DMS53 treated with DMSO at 0.1 percent for 48 hours (cell line): ENCODE data around the gene HSPB9.
"Not testable (repeated sequence)": the region's sequence is repeated elsewhere in the genome, so short reads cannot be mapped to it uniquely, and the experiment has no call there.

Experiments
- DNase-seq: peaks from one replicate; lab custom pipeline; 2025; ENCODE audit not compliant: unreplicated experiment; lab: John Stamatoyannopoulos, UW

HSPB9 gene

DNA sequence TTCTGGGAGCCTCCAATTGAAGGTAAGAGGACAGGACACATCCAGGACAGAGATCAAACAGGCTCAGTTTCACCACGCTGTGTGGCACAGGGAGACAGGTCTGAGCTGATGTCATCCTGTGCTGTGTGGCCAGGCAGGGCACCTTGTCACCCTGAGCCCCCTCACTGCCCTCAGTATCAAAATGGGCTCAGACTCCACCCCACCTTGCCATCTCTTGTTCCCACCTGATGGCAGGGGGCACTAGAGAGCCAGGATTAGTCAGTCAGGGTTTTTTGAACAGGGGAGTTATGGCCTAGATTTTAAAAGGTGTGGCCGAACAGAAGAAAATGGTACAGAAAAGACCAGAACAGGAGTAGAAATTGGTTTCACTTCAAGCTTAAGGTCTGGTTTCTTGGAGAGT lies 4.1 kb upstream of the HSPB9 start:
- no peak for DNase-seq

GRCh38 chr17:42119301-42119700 lies 3.3 kb upstream of the HSPB9 start:
- no peak for DNase-seq

DNA sequence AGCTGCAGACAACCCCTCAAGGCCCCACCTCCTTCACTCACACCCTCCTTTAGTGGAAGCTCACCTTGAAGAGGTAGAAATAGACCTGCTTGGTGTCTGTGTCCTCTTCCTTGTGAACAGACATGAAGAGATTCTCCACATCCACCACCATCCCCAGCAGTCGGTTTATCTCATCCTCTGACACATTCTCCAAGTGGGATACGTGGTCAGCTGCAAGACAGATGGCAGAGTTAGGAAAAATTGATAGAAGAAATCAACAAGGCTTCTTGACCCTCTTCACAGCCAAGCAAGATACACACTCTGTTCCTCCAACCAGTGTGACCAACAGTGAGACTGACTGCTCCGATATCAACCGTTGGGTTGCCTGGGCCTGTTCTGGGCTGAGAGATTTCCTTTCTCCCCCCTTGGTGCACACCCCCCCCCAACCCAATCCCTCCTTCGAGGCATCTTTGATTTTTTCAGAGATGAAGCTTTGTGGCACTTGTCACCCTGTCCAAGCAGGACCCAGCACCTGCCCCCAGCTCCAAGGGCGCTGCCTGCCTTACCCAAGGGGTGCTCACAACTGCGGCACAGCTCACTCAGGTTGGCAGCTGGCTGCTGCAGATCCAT lies 2.3 kb upstream of the HSPB9 start:
- DNase-seq = no peak

DNA sequence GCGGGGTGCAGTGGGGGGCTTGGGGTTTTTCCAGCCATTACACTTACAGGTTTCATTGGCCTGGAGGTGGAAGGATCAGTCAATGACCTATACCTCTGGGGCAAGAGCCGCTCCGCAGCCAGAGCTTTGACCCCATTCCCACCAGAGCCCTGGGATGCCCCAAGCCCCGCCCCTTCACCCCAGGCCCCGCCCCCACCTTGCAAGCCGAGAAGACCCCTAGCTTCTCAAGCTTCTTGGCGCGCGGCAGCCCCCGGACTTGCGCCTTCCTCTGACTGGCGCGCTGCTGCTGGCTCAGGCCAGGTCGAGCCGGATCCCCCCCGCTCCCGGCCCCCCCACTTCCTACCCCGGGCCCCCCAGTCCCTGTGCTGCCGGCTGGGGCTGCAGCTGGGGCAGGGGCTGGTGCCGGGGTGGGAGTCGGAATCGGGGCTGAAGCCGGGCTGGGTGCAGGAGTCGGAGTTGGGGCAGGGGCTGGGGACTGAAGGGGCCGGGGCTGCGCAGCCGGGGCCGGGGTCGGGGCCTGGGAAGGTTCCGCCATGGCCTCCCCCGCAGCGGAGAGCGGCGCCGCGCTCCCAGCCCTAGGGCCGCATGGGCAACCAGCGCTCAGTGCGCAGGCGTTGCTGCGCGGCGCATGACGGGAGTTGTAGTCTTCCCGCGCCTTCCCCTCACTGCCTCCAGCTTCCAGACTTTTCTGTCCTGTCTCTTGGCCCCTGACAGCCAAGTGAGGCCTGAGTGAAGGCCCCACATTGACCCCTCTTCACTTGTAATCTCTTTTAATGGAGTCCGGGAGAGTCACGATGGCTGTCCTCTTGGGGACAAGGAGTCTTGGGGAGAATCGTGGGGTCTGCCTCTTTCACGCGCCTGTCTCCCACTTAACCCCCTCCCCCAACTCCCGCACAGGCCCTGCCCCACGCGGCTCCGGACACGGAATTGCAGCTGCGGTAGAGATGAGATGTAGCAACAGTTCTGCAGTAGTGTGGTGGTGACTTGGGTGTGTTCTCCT lies 1.5 kb upstream of the HSPB9 start, which contains the start of gene KAT2A:
KAT2A (minus strand) TSS at position 598 of the 1,000 bp plus-strand sequence; CDS start at position 535, 63 bp downstream.
- peak; percentile 54 for DNase-seq

GRCh38 chr17:42124256-42124655 lies 1.7 kb downstream of the HSPB9 start:
- no peak for DNase-seq

DNA sequence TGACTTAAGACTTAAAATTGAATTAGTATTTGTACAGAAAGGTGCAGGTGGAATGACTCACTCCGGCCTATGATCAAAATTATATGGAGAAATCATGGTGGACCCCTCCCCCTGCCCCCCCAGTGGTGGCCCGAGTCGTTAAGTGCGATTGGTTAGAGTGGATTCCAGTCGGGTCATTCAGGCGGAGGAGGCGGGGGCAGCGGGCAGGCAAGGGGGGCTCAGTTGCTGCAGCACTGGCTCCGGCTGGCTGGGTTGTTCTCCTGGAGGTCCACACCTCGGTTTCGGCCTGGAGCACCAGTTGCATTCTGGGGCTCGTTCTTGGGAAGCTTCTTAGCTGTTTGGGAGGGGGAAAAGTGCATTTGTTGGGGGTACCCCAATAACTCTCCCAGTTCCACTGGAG lies 3.0 kb downstream of the HSPB9 start:
- no peak for DNase-seq

- no peak for DNase-seq
These were observed 4.2 kb downstream of the HSPB9 start for GRCh38 chr17:42126836-42127235.

- no peak for DNase-seq
These were observed 4.8 kb downstream of the HSPB9 start for GRCh38 chr17:42127414-42127813.

GRCh38 chr17:42129109-42129837 lies 6.7 kb downstream of the HSPB9 start:
- no peak for DNase-seq

GRCh38 chr17:42130310-42130936 lies 7.8 kb downstream of the HSPB9 start:
- DNase-seq = no peak

GRCh38 chr17:42131232-42131631 lies 8.6 kb downstream of the HSPB9 start:
- DNase-seq = no peak

- DNase-seq = no peak
These were observed 9.4 kb downstream of the HSPB9 start for GRCh38 chr17:42131981-42132432.

- DNase-seq = no peak
These were observed 10.3 kb downstream of the HSPB9 start for GRCh38 chr17:42132941-42133340.

DNA sequence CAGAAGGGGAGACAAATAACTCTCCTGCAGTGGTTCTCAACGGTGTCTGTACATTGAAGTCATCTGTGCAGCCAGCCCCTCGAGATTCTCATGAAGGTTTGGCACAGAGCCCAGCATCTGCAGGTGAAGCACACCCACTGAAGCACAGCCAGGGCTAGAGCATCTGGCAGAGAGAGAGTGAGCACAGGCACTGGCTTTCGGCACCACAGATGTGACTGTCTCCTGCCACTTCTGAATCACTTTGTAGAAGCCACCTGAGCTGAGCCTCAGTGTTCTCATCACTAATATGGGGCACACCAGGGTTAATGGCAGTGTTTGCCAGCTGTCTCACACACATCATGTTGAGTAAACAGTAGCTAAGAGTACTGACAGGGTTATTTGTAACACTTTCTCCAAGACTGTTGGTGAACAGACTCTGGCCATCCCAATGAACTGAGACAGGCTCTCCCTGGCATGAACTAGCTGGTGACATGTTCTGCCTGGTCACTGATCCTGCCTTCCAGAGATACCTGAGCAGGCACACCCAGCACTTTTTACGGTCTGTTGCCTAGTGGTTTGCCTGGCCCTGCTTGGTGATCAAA lies 10.9 kb downstream of the HSPB9 start:
- peak; percentile 54 for DNase-seq

DNA sequence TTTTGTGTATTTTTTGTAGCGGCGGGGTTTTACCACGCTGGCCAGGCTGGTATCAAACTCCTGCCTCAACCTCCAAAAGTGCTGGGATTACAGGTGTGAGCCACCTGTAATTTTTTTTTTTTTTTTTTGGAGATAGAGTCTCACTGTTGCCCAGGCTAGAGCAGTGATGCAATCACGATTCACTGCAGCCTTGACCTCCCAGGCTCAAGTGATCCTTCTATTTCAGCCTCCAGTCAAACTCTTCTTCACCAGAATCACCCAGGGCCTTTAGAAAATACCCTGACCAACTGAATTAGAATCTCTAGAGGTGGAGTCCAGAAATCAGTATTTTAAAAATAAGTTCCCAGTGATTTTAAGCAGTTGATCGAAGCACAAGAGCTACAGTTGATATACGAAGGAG lies 12.5 kb downstream of the HSPB9 start:
- no peak for DNase-seq

GRCh38 chr17:42135664-42136653 lies 13.4 kb downstream of the HSPB9 start:
- peak; percentile 91 for DNase-seq

DNA sequence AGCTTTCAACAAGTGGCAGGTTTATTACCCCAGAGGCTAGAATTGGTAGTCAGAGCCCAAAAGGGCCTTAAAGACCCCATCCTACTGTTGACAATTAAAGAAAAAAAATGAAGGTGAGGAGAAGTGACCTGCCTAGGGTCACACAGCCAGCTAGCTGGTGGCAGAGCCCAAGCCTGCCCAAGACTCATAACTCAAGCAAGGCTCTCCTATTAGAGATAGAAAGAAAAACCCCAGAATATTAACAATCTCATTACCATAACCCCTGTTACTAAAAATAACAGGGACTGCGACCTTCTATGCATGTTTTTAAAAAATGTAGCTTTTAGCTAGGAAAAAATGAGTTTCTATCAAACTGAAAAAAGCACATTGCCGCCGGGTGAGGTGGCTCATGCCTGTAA lies 14.0 kb downstream of the HSPB9 start:
- DNase-seq = no peak

DNA sequence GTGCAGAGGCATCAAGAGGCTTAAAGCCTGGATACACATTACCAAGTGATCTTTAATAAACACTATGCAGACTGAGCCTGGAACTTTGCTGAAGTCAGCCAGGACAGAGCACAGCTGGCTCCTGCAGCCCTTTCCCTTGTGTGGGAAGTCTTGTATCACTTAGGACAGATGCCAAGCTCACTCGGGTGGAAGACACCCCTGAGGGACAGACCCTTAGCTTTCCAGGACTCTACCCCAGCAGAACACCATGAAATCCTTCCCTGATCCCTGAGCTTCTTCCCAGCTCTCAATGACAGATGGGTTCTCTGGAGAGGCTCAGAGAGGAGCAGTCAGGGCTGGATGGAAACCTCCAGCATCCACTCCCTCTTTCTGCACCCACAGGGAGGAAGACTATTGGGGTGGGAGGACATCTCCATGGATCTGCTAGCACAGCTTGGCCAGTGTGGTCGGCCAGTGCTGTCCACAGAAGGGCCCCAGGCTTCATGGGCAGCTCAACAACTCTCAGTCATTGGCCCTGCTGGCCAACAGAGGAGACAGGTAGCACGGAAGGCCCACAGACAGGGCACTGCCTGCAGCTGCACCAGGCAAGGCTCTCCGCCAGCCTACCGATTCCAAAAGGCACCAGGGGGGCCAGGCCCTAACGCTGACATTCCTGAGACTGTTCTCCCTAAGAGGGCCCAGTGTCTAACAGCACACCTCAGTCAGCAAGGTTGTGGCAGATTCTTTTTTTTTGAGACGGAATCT lies 16.3 kb downstream of the HSPB9 start:
- DNase-seq = no peak

- DNase-seq = not testable (repeated sequence)
These were observed 18.1 kb downstream of the HSPB9 start for GRCh38 chr17:42140690-42141089.
